MM.1S (cell line): Measurements from ENCODE around the gene VSIG10L.

Source experiments
- DNase-seq: peaks from one replicate; pipeline ENCODE4 v3.0.0-alpha.2; 2015
- H2AFZ ChIP-seq: fragments of 300-600 bp; sonication (generic); 2 replicates; pipeline ENCODE4 v1.6.0; 2016; ENCODE audit warnings: antibody characterized with exemption, low read length
- H3F3A ChIP-seq: fragments of 300-600 bp; sonication (generic); 2 replicates; pipeline ENCODE4 v1.6.1; 2016; ENCODE audit warnings: mild to moderate bottlenecking, antibody characterized with exemption, low read length, moderate library complexity, mixed read lengths; ENCODE audit not compliant: insufficient read depth
- H3K27ac ChIP-seq: fragments of 300-600 bp; sonication (generic); 2 replicates; pipeline ENCODE4 v1.5.1; 2016; ENCODE audit warnings: mild to moderate bottlenecking, low read length
- H3K27me3 ChIP-seq: fragments of 300-600 bp; sonication (generic); replicated peaks from 2 replicates; pipeline ENCODE4 v1.6.0; 2016; ENCODE audit warnings: low read length; ENCODE audit not compliant: insufficient read depth
- H3K36me3 ChIP-seq: fragments of 300-600 bp; sonication (generic); replicated peaks from 2 replicates; pipeline ENCODE4 v1.6.1; 2016; ENCODE audit warnings: mild to moderate bottlenecking, low read length, mixed read lengths; ENCODE audit not compliant: insufficient read depth
- H3K4me1 ChIP-seq: fragments of 300-600 bp; sonication (generic); 2 replicates; pipeline ENCODE4 v1.6.1; 2016; ENCODE audit warnings: low read length, mixed read lengths
- H3K4me2 ChIP-seq: fragments of 300-600 bp; sonication (generic); 2 replicates; pipeline ENCODE4 v1.6.0; 2016; ENCODE audit warnings: low read depth, low read length
- H3K4me3 ChIP-seq: fragments of 300-600 bp; sonication (generic); 2 replicates; pipeline ENCODE4 v1.5.1; 2016; ENCODE audit warnings: low read length, mixed read lengths
- H3K79me2 ChIP-seq: fragments of 300-600 bp; sonication (generic); 2 replicates; pipeline ENCODE4 v1.6.1; 2016; ENCODE audit warnings: mixed run types, low read length, mixed read lengths
- H3K9ac ChIP-seq: fragments of 300-600 bp; sonication (generic); 2 replicates; pipeline ENCODE4 v1.6.1; 2016; ENCODE audit warnings: low read length, mixed read lengths
- H3K9me2 ChIP-seq: fragments of 300-600 bp; sonication (generic); replicated peaks from 2 replicates; pipeline ENCODE4 v1.6.1; 2016; ENCODE audit warnings: mild to moderate bottlenecking, low read length, mixed read lengths; ENCODE audit not compliant: insufficient read depth
- H3K9me3 ChIP-seq: fragments of 300-600 bp; sonication (generic); replicated peaks from 2 replicates; pipeline ENCODE4 v1.6.1; 2016; ENCODE audit warnings: mild to moderate bottlenecking, low read length, mixed read lengths; ENCODE audit not compliant: insufficient read depth
- H4K20me1 ChIP-seq: fragments of 300-600 bp; sonication (generic); 2 replicates; pipeline ENCODE4 v1.6.1; 2016; ENCODE audit warnings: mild to moderate bottlenecking, low read length, moderate library complexity, mixed read lengths; ENCODE audit not compliant: insufficient read depth
- EZH2 ChIP-seq: fragments of 300-600 bp; sonication (generic); optimal IDR thresholded peaks from 2 replicates; pipeline ENCODE3; 2017; ENCODE audit warnings: low read depth, mild to moderate bottlenecking, antibody characterized with exemption, low read length, mixed read lengths
- EZH2phosphoT487 ChIP-seq: fragments of 300-600 bp; sonication (generic); IDR thresholded peaks from 2 replicates; pipeline ENCODE4 v1.6.1; 2018; ENCODE audit warnings: antibody characterized with exemption, low read length
- TF ChIP-seq, protein P1 (sequence below): fragments of 300-600 bp; sonication (generic); IDR thresholded peaks from 2 replicates; pipeline ENCODE4 v1.5.1; 2016; ENCODE audit warnings: antibody characterized with exemption, low read length, mixed read lengths

Gene VSIG10L

GRCh38 chr19:51367255-51367564 is 25.3 kb upstream of the VSIG10L start:
- Histone ChIP-seq H3K4me2 (no peak overlapping the region), H3K27me3 (no peaks in the 10 kb centered on the region), H3K9ac (no peak overlapping the region), H3K4me1 (no peaks in the 10 kb centered on the region), H3K79me2 (no peaks in the 10 kb centered on the region), H2AFZ (no peak overlapping the region), H3K27ac (no peak overlapping the region), H4K20me1 (no peaks in the 10 kb centered on the region), H3F3A (no peaks in the 10 kb centered on the region), H3K36me3 (no peaks in the 10 kb centered on the region), H3K9me2 (no peaks in the 10 kb centered on the region), H3K9me3 (no peaks in the 10 kb centered on the region), H3K4me3 (no peak overlapping the region)
- DNase-seq = no peak
- TF ChIP-seq EZH2 (no peak), EZH2phosphoT487 (no peak)
- TF ChIP-seq, protein P1, sequence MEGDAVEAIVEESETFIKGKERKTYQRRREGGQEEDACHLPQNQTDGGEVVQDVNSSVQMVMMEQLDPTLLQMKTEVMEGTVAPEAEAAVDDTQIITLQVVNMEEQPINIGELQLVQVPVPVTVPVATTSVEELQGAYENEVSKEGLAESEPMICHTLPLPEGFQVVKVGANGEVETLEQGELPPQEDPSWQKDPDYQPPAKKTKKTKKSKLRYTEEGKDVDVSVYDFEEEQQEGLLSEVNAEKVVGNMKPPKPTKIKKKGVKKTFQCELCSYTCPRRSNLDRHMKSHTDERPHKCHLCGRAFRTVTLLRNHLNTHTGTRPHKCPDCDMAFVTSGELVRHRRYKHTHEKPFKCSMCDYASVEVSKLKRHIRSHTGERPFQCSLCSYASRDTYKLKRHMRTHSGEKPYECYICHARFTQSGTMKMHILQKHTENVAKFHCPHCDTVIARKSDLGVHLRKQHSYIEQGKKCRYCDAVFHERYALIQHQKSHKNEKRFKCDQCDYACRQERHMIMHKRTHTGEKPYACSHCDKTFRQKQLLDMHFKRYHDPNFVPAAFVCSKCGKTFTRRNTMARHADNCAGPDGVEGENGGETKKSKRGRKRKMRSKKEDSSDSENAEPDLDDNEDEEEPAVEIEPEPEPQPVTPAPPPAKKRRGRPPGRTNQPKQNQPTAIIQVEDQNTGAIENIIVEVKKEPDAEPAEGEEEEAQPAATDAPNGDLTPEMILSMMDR = no peak

GRCh38 chr19:51366389-51367254 is 24.7 kb upstream of the VSIG10L start:
- Histone ChIP-seq H3K36me3 (no peaks in the 10 kb centered on the region), H3K4me1 (no peaks in the 10 kb centered on the region), H4K20me1 (no peaks in the 10 kb centered on the region), H3K9me2 (no peaks in the 10 kb centered on the region), H3F3A (no peaks in the 10 kb centered on the region), H3K4me2 (no peak overlapping the region), H3K79me2 (no peaks in the 10 kb centered on the region), H3K27ac (no peak overlapping the region), H2AFZ (no peak overlapping the region), H3K27me3 (no peaks in the 10 kb centered on the region), H3K9ac (no peak overlapping the region), H3K4me3 (no peak overlapping the region), H3K9me3 (no peaks in the 10 kb centered on the region)
- no peak for DNase-seq
- TF ChIP-seq, protein P1 = no peak
- no peak for TF ChIP-seq EZH2phosphoT487
- TF ChIP-seq EZH2 = no peak

DNA sequence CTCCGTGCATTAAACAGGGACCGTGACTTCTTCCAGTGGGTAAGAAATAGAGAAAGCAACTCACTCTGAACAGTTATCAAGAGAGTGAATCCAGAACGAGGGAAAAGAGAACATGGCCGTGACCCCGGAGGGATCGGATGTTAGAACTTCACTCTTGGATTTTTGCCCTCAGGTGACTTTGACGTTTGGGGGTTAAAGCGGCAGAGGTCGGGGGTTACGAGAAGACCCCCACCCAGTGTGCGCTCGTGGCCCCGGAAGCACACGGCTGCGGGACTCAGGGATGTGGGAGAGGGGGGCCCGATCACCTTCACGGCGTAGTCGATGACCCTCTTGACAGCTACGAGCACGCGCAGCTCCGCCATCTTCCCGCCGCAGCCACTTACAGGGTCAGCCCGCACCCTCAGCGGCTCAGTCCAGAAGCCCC is 24.0 kb upstream of the VSIG10L start, which contains the start of gene ETFB:
Gene ETFB, minus strand, starts transcription at position 424 of the 424 bp plus-strand sequence. Its CDS starts 62 bp downstream, at position 362.
- Histone ChIP-seq H3K79me2 (no peaks in the 10 kb centered on the region), H3K27me3 (no peaks in the 10 kb centered on the region), H3K4me3 (no peak within 1 kb of the TSS), H2AFZ (no peak within 1 kb of the TSS), H3K36me3 (no peaks in the 10 kb centered on the region), H3K4me1 (no peaks in the 10 kb centered on the region), H4K20me1 (no peaks in the 10 kb centered on the region), H3K9me2 (no peaks in the 10 kb centered on the region), H3K4me2 (no peak within 1 kb of the TSS), H3F3A (no peaks in the 10 kb centered on the region), H3K9ac (no peak within 1 kb of the TSS), H3K9me3 (no peaks in the 10 kb centered on the region), H3K27ac (no peak within 1 kb of the TSS)
- DNase-seq = no peak
- TF ChIP-seq EZH2phosphoT487 (no peak), EZH2 (no peak)
- TF ChIP-seq, protein P1 = no peak
